GM12864 (cell line): ENCODE results near the gene OAS2.
"Not testable (repeated sequence)": the region's sequence is repeated elsewhere in the genome, so short reads cannot be mapped to it uniquely, and the experiment has no call there.

Source experiments
- DNase-seq: peaks from one replicate; pipeline ENCODE4 v3.0.0-alpha.2; 2011; ENCODE audit warnings: low read depth
- H3K4me3 ChIP-seq: 2 replicates; pipeline ENCODE4 v1.5.1; 2011; ENCODE audit warnings: mild to moderate bottlenecking, low read depth, low read length, control low read depth
- TF ChIP-seq, protein P1 (sequence below): IDR thresholded peaks from 2 replicates; pipeline ENCODE4 v1.5.1; 2011; ENCODE audit warnings: low read depth, mild to moderate bottlenecking, moderate library complexity, low read length, control low read depth, inconsistent platforms; ENCODE audit errors: missing control alignments

Gene OAS2

DNA sequence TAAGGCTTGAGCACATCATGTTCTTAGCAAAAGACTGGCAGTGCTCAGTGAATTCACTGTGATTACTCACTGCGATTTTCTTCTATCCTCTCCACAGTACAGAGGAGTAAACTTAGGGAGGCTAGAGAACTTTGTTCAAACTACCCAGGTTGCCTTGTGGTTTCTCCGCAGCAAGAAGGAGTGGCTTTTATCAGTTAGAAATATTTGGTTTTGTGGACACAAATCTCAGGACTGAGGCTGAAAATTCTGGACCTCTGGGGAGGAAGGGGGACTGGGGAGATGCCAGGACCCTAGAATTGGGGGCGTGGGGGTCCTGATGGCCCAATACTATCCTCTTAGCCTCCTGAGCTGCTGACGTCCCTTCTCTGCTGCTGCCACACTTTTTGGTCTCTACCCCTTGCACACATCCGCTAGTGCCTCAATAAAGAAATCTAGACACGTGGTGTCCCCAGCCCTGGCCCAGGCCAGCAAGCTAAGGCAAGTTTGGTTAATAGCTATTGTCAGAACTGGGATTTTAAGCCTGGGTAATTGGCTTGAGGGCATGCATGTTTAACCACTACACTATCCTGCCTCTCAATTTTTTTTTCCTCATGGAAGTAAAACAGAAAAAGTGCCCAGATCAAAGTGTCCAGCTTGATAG, 842 bp downstream of the OAS2 start:
- peak; percentile 36 for DNase-seq
- TF ChIP-seq, protein P1, sequence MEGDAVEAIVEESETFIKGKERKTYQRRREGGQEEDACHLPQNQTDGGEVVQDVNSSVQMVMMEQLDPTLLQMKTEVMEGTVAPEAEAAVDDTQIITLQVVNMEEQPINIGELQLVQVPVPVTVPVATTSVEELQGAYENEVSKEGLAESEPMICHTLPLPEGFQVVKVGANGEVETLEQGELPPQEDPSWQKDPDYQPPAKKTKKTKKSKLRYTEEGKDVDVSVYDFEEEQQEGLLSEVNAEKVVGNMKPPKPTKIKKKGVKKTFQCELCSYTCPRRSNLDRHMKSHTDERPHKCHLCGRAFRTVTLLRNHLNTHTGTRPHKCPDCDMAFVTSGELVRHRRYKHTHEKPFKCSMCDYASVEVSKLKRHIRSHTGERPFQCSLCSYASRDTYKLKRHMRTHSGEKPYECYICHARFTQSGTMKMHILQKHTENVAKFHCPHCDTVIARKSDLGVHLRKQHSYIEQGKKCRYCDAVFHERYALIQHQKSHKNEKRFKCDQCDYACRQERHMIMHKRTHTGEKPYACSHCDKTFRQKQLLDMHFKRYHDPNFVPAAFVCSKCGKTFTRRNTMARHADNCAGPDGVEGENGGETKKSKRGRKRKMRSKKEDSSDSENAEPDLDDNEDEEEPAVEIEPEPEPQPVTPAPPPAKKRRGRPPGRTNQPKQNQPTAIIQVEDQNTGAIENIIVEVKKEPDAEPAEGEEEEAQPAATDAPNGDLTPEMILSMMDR, result no peak
- peak overlapping the region; percentile 97 for H3K4me3 ChIP-seq

DNA sequence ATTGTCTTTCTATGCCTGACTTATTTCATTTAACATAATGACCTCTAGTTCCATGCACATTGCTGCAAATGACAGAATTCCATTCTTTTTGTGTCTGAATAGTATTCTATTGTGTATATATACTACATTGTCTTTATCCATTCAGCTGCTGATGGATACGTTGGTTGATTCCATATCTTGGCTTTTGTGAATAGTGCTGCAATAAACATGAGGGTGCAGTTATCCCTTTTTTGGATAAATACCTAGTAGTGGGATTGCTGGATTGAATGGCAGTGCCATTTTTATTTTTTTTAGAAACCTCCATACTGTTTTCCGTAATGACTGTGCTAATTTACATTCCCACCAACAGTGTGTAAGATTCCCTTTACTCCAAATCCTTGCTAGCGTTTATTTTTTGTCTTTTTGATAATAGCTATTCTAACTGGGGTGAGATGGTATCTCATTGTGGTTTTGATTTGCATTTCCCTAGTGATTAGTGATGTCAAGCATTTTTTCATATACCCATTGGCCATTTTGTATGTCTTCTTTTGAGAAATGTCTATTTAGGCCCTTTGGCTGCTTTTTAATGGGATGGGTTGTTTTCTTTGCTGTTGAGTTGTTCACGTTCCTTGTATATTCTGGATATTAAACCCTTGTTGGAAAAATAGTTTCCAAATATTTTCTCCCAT, 2.3 kb downstream of the OAS2 start:
- H3K4me3 ChIP-seq, result peak overlapping the region; percentile 97

DNA sequence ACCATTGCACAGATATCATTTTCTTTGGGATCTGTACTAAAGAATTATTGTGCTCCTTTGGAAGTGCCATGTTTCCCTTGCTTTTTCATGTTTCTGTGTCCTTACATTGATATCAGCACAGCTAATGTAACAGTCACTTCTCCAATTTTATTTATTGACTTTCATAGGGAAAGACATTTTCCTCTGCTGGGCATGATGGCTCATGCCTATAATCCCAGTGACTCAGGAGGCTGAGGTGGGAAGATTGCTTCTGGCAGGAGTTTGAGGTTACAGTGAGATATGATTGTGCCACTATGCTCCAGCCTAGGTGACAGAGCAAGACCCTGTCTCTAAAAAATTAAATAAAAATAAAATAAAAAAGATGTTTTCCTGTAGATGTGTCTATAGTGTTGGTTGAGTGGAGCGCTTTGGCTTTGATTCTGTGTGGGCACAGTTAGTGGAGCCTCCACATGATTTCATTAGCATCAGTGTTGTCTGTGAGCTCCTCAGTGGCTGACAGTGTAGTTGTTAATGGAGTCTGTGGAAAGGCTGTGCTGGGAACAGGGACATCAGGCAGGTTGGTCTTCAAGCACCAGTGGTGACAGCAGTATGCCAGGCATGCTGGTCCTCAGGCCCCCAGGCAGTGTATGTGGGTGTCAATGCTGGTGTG, 7.4 kb downstream of the OAS2 start:
- no peak for DNase-seq
- TF ChIP-seq, protein P1, result no peak

More for the DNA sequence above, 2.3 kb downstream of the OAS2 start:
- no peak for DNase-seq
- TF ChIP-seq, protein P1, result no peak

DNA sequence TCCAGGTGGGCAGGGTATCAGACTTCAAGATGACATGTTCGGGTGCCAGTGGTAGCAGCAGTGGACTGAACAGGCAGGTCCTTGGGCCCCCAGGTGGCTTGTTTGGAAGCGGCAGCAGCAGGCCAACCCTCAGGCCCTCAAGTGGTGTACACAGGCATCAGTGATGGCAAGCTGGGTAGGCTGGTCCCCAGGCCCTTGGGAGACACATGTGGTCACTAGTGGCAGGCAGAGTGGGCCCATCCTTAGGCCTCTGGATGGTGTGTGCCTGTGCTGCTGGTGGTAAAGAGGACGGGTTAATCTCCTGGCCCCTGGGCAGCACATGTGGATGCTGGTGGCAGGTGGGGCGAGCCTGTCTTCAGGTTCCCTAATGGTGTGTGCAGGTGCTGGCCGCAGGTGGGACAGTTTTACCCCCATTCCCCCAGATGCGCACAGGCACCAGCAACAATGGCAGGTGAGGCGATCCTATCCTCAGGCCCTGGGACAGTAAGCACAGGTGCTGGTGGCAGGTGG, 8.0 kb downstream of the OAS2 start:
- no peak for DNase-seq
- H3K4me3 ChIP-seq, result no peak overlapping the region
- TF ChIP-seq, protein P1, result no peak

More for the DNA sequence above, 7.4 kb downstream of the OAS2 start:
- no peak overlapping the region for H3K4me3 ChIP-seq

DNA sequence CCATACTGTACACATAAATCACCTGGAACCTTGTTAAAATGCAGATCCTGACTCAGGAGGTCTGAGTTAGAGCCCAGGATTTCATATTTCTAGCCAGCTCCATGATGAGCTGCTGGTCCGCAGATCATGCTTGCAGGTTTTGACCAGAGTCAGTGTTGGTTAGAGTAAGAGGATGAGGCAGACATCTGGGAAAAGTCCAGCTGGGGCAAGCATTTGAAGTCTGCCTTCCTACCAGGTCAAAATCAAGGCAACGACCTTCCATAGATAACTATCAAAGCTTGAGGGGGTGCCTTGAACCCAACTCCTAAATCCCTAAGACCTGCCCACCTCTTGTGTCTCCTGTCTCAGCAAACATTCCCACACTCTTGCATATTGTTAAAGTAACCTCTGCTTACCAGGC, 9.2 kb downstream of the OAS2 start:
- TF ChIP-seq, protein P1, result no peak
- H3K4me3 ChIP-seq, result no peak overlapping the region

DNA sequence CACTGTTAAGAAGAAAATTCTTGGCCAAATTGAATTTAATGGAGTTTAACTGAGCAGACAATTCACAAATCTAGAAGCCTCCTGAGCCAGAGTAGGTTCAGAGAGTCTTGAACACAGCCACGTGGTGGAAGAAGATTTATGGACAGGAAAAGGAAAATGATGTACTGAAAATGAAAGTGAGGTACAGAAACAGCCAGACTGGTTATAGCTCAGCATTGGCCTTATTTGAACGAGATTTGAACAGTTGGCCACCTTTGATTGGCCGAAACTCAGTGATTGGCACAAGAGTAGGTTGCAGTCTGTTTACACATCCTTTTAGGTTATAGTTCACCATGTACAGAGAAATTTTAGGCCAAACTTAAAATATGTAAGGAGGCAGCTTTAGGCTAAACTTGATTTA, 9.9 kb downstream of the OAS2 start:
- DNase-seq, result peak; percentile 31
- TF ChIP-seq, protein P1, result no peak

More for the DNA sequence above, 9.2 kb downstream of the OAS2 start:
- DNase-seq, result no peak

DNA sequence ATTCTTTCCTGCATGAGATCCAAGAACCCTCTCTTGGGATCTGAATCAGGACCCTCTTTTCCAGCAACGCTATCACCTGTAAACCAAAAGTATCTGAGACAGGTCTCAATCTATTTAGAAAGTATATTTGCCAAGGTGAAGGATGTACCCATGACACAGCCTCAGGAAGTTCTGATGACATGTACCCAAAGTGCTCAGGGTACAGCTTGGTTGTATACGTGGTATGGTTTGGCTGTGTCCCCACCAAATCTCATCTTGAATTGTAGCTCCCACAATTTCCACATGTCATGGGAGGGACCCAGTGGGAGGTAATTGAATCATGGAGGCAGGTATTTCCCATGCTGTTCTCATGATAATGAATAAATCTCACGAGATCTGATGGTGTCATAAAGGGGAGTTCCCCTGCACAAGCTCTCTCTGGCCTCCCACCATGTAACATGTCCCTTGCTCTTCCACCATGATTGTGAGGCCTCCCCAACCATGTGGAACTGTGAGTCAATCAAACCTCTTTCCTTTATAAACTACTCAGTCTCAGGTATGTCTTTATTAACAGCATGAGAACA, 10.6 kb downstream of the OAS2 start:
- DNase-seq, H3K4me3 ChIP-seq: not testable (repeated sequence)

More for the DNA sequence above, 9.9 kb downstream of the OAS2 start:
- H3K4me3 ChIP-seq, result no peak overlapping the region
